WTC11 (cell line): ENCODE measurements around the gene JUP. TPM values are rescaled to one million over a fixed set of nuclear protein-coding genes. Genes with fewer than 3 reads are reported as not detected.

Source experiments
- ATAC-seq: fragments of 200-7000 bp; cut with Tn5 transposase; 2 replicates; pipeline ENCODE4 v1.10.0; 2021; ENCODE audit warnings: mild to moderate bottlenecking, moderate library complexity
- CTCF ChIA-PET: fragments of 300-600 bp; sonication (Branson Sonifier 250); formaldehyde crosslinking; loops from one replicate; lab custom pipeline; 2021; ENCODE audit warnings: antibody characterized with exemption; lab: Charles Lee
- POLR2A ChIA-PET: fragments of 350-600 bp; sonication (Branson Sonifier 250); formaldehyde crosslinking; loops from one replicate; lab custom pipeline; 2021; ENCODE audit warnings: antibody characterized with exemption; lab: Charles Lee
- DNase-seq: peaks from one replicate; pipeline ENCODE4 v3.0.0; 2021; ENCODE audit warnings: low spot score
- H3K27ac Mint-ChIP-seq: 2 replicates; pipeline ENCODE4 v1.8.0; 2021; ENCODE audit warnings: mixed read lengths
- H3K27me3 Mint-ChIP-seq: 2 replicates; pipeline ENCODE4 v1.8.0; 2021; ENCODE audit warnings: low read depth, mild to moderate bottlenecking, moderate library complexity, mixed read lengths
- H3K36me3 Mint-ChIP-seq: 2 replicates; pipeline ENCODE4 v1.8.0; 2021; ENCODE audit warnings: mixed read lengths
- H3K4me1 Mint-ChIP-seq: 2 replicates; pipeline ENCODE4 v1.8.0; 2022; ENCODE audit warnings: mixed read lengths
- H3K4me3 Mint-ChIP-seq: 2 replicates; pipeline ENCODE4 v1.8.0; 2021; ENCODE audit warnings: mild to moderate bottlenecking, moderate library complexity, mixed read lengths
- H3K9me3 Mint-ChIP-seq: 2 replicates; pipeline ENCODE4 v1.8.0; 2021; ENCODE audit warnings: mixed read lengths
- ATF6 ChIP-seq: sonication (generic); formaldehyde crosslinking; IDR thresholded peaks from 2 replicates; pipeline ENCODE4 v1.8.1; 2023; ENCODE audit warnings: mild to moderate bottlenecking, missing genetic modification reagents
- E2F5 ChIP-seq: sonication (generic); formaldehyde crosslinking; IDR thresholded peaks from 2 replicates; pipeline ENCODE4 v1.8.1; 2022; ENCODE audit warnings: mild to moderate bottlenecking, moderate library complexity, missing genetic modification reagents
- ESRRA ChIP-seq: sonication (generic); formaldehyde crosslinking; IDR thresholded peaks from 2 replicates; pipeline ENCODE4 v1.8.1; 2022; ENCODE audit warnings: mild to moderate bottlenecking, missing genetic modification reagents, borderline replicate concordance
- ETV6 ChIP-seq: sonication (generic); formaldehyde crosslinking; IDR thresholded peaks from 2 replicates; pipeline ENCODE4 v1.8.1; 2022; ENCODE audit warnings: mild to moderate bottlenecking, missing genetic modification reagents
- HMGA2 ChIP-seq: fragments of 250-450 bp; sonication (Bioruptor Pico); IDR thresholded peaks from 2 replicates; pipeline ENCODE4 v1.4.0; 2021; ENCODE audit warnings: mild to moderate bottlenecking, moderate library complexity
- IRF2 ChIP-seq: sonication (generic); formaldehyde crosslinking; IDR thresholded peaks from 2 replicates; pipeline ENCODE4 v1.8.0; 2022; ENCODE audit warnings: low read depth, missing genetic modification reagents, borderline replicate concordance
- KAT7 ChIP-seq: sonication (generic); formaldehyde crosslinking; IDR thresholded peaks from 2 replicates; pipeline ENCODE4 v1.8.1; 2023; ENCODE audit warnings: missing genetic modification reagents, mild to moderate bottlenecking, borderline replicate concordance
- ZNF121 ChIP-seq: sonication (generic); formaldehyde crosslinking; IDR thresholded peaks from 2 replicates; pipeline ENCODE4 v1.8.0; 2023; ENCODE audit warnings: missing genetic modification reagents
- ZNF138 ChIP-seq: sonication (generic); formaldehyde crosslinking; conservative IDR thresholded peaks from 2 replicates; pipeline ENCODE4 v1.8.1; 2022; ENCODE audit warnings: mild to moderate bottlenecking, moderate library complexity, missing genetic modification reagents
- ZNF219 ChIP-seq: sonication (generic); formaldehyde crosslinking; IDR thresholded peaks from 2 replicates; pipeline ENCODE4 v1.8.0; 2023; ENCODE audit warnings: missing genetic modification reagents, mild to moderate bottlenecking, borderline replicate concordance
- ZNF263 ChIP-seq: sonication (generic); formaldehyde crosslinking; IDR thresholded peaks from 2 replicates; pipeline ENCODE4 v1.8.1; 2022; ENCODE audit warnings: low read depth, mild to moderate bottlenecking, moderate library complexity, missing genetic modification reagents
- ZNF416 ChIP-seq: fragments of 250-450 bp; sonication (Bioruptor Pico); IDR thresholded peaks from 2 replicates; pipeline ENCODE4 v1.9.0; 2021; ENCODE audit warnings: mild to moderate bottlenecking, inconsistent platforms
- ZNF423 ChIP-seq: fragments of 250-450 bp; sonication (Bioruptor Pico); IDR thresholded peaks from 2 replicates; pipeline ENCODE4 v2.1.2; 2022; ENCODE audit warnings: mild to moderate bottlenecking, moderate library complexity
- ZNF671 ChIP-seq: fragments of 250-450 bp; sonication (Bioruptor Pico); IDR thresholded peaks from 2 replicates; pipeline ENCODE4 v1.8.0; 2021; ENCODE audit warnings: mild to moderate bottlenecking
- total RNA-seq: library from RNA; stranded (reverse); gene quantifications from 3 replicates; pipeline ENCODE4 v1.2.3, GENCODE V29; 2021
- TF ChIP-seq, protein P1 (sequence below): sonication (generic); formaldehyde crosslinking; IDR thresholded peaks from 2 replicates; pipeline ENCODE4 v1.8.0; 2022; ENCODE audit warnings: mild to moderate bottlenecking, missing genetic modification reagents
- TF ChIP-seq, protein P2 (sequence below): sonication (generic); formaldehyde crosslinking; IDR thresholded peaks from 2 replicates; pipeline ENCODE4 v1.8.0; 2022; ENCODE audit warnings: mild to moderate bottlenecking, missing genetic modification reagents

Gene JUP
- total RNA-seq, 1 experiment from 2014 or later, result 103 TPM

DNA sequence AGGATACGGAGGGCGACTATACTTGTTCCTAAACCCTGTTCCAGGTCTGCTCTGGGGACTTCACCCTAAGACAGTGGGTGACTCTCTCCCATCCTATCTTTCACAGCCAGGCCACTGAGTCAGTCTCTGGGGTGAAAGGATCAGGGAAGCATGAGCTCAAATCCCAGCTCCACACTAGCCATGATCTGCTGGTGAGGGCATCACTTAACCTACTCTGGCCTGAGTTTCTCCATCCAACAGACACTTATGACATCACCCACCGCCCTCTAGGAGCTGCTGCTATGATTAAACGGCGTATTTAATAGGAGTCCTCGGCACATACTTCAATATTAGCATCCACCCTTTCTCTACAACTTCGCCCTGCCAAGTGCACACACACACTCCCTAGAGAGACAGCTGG, 64.3 kb downstream of the JUP start (continued):
- no peak for TF ChIP-seq ATF6 (CRISPR knock-in tag)
- no peak for TF ChIP-seq ETV6 (CRISPR knock-in tag)
- TF ChIP-seq HMGA2 (CRISPR knock-in tag), result no peak

DNA sequence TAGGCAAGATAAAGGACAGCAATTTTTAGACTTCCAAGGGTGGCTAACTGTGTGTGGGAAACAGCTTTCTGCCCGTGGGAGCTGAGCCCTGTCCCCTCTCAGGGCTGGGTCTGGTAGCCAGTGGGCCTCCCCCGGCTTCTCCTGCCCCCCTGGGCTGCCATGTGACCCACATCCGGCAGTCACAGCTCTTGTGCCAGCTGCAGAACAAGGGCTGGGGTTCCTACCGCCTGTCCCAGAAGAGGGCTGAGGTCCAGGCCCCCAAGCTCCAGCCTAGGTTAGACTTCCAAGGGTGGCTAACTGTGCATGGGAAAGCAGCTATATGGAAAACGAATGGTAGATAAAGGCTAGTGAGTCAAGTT, 68.2 kb downstream of the JUP start:
- Mint-ChIP-seq H3K27me3 (peaks cover 63% of the 10 kb centered on the region), H3K4me1 (no peaks in the 10 kb centered on the region), H3K36me3 (no peaks in the 10 kb centered on the region), H3K27ac (no peak overlapping the region), H3K9me3 (no peaks in the 10 kb centered on the region), H3K4me3 (no peak overlapping the region)
- TF ChIP-seq ZNF671 (CRISPR knock-in tag), result no peak
- TF ChIP-seq, protein P1, sequence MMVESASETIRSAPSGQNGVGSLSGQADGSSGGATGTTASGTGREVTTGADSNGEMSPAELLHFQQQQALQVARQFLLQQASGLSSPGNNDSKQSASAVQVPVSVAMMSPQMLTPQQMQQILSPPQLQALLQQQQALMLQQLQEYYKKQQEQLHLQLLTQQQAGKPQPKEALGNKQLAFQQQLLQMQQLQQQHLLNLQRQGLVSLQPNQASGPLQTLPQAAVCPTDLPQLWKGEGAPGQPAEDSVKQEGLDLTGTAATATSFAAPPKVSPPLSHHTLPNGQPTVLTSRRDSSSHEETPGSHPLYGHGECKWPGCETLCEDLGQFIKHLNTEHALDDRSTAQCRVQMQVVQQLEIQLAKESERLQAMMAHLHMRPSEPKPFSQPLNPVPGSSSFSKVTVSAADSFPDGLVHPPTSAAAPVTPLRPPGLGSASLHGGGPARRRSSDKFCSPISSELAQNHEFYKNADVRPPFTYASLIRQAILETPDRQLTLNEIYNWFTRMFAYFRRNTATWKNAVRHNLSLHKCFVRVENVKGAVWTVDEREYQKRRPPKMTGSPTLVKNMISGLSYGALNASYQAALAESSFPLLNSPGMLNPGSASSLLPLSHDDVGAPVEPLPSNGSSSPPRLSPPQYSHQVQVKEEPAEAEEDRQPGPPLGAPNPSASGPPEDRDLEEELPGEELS (CRISPR knock-in tag), result no peak
- TF ChIP-seq ZNF416 (CRISPR knock-in tag), result no peak
- no peak for TF ChIP-seq ZNF121 (CRISPR knock-in tag)
- CTCF ChIA-PET, result interaction anchor here (1.2 to 1.6 kb wide), 2 partner anchors 22 to 169 kb away, joined by 3 to 4 read pairs; no protein-coding TSS in a partner anchor
- POLR2A ChIA-PET, result no interaction called here
- DNase-seq, result no peak
- ATAC-seq, result no peak

- Mint-ChIP-seq H3K4me1 (no peaks in the 10 kb centered on the region), H3K36me3 (no peaks in the 10 kb centered on the region)
- no peak for DNase-seq
- TF ChIP-seq IRF2 (CRISPR knock-in tag), result no peak
- TF ChIP-seq, protein P2, sequence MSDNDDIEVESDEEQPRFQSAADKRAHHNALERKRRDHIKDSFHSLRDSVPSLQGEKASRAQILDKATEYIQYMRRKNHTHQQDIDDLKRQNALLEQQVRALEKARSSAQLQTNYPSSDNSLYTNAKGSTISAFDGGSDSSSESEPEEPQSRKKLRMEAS (CRISPR knock-in tag), result no peak
- no peak for TF ChIP-seq KAT7 (CRISPR knock-in tag)
- no peak for TF ChIP-seq E2F5 (CRISPR knock-in tag)
- no peak for TF ChIP-seq ZNF138 (CRISPR knock-in tag)
- TF ChIP-seq ZNF219 (CRISPR knock-in tag), result no peak
- TF ChIP-seq ESRRA (CRISPR knock-in tag), result no peak
- TF ChIP-seq ZNF263 (CRISPR knock-in tag), result no peak
- TF ChIP-seq ZNF423, result no peak
- TF ChIP-seq, all 79 proteins: peak for 0
- Mint-ChIP-seq H3K9me3 (no peaks in the 10 kb centered on the region), H3K27ac (no peak overlapping the region), H3K4me3 (no peak overlapping the region), H3K27me3 (peaks cover 69% of the 10 kb centered on the region)
- ATAC-seq, result no peak
- POLR2A ChIA-PET, result no interaction called here
- CTCF ChIA-PET, result interaction anchor here (1.2 to 1.6 kb wide), 2 partner anchors 22 to 168 kb away, joined by 3 to 4 read pairs; no protein-coding TSS in a partner anchor
Measured at GRCh38 chr17:41717408-41718286, 68.9 kb downstream of the JUP start.
